ENCODE data around the gene KIRREL2. TPM values are rescaled to one million over a fixed set of nuclear protein-coding genes. Genes with fewer than 3 reads are reported as not detected.

The KIRREL2 gene
- total and polyA plus RNA-seq, 2 of the 8 experiments (the other 6 are each of a cell fraction or from before 2014, with no cell fraction given) = 2.4 to 4.6 TPM

- WGBS, 2 experiments (ENCODE audit: extremely low coverage in 1 of 2, insufficient coverage in 1 of 2, insufficient read length in 1 of 2, insufficient replicate concordance in 2 of 2, low coverage in 1 of 2, low lambda C conversion rate in 2 of 2, missing lambda C conversion rate in 1 of 2) = 83% methylated on average over 12 of the region's 12 CpGs; no CpG with 5 or more reads in 1 of the 2 experiments
- TF ChIP-seq BRCA1 (IDR thresholded peaks at IDR 0.05; ENCODE audit: low read depth, low read length) = no peak
- TF ChIP-seq TAF1 (IDR thresholded peaks at IDR 0.05; ENCODE audit: low read depth, low read length) = no peak
- no peak for TF ChIP-seq SUZ12 (IDR thresholded peaks at IDR 0.05; ENCODE audit: low read length)
- no peak for TF ChIP-seq ATF3 (IDR thresholded peaks at IDR 0.05; ENCODE audit: insufficient read depth, low read depth, low read length)
- TF ChIP-seq SRF (IDR thresholded peaks at IDR 0.05; ENCODE audit: low read depth, low read length) = no peak
- no peak for TF ChIP-seq MAX (IDR thresholded peaks at IDR 0.05)
- TF ChIP-seq SP4 (IDR thresholded peaks at IDR 0.05; ENCODE audit: low read length) = no peak
- no peak for TF ChIP-seq USF2 (IDR thresholded peaks at IDR 0.05; ENCODE audit: low read length)
- TF ChIP-seq POLR2A (IDR thresholded peaks at IDR 0.05; ENCODE audit: control extremely low read depth in 1 of 2, low read depth in 2 of 2, low read length in 2 of 2) = no peak
- TF ChIP-seq E2F6 (IDR thresholded peaks at IDR 0.05) = no peak
- Histone ChIP-seq H3K79me2 (ENCODE audit: control insufficient read depth in 1 of 2, insufficient read depth in 2 of 2, low read length in 2 of 2) (no peaks in the 10 kb centered on the region), H3K27ac (ENCODE audit: low read depth, low read length) (no peak overlapping the region), H3K4me1 (replicated peaks in 1 of 4; ENCODE audit: control insufficient read depth in 3 of 4, insufficient read depth in 4 of 4, low read length in 3 of 4) (peaks cover 0 to 12% (median 8%) of the 10 kb centered on the region in 4 experiments; a peak in 5 of 7 replicates), H4K5ac (ENCODE audit: insufficient read length, low read depth, low read length) (no peak overlapping the region), H3K23ac (ENCODE audit: insufficient read length) (no peak overlapping the region), H4K8ac (ENCODE audit: extremely low read depth, insufficient read depth, low read length) (no peak overlapping the region), H2BK15ac (ENCODE audit: low read length) (0 out of 2 replicates have a peak overlapping the region, but pooled peaks have one; percentile 36), H3K9ac (replicated peaks in 1 of 4; ENCODE audit: extremely low read depth in 1 of 4, low read depth in 3 of 4, low read length in 3 of 4) (no peak overlapping the region), H3K27me3 (replicated peaks in 1 of 4; ENCODE audit: control insufficient read depth in 3 of 4, extremely low read depth in 1 of 4, insufficient read depth in 3 of 4, low read length in 3 of 4) (peaks cover 3 to 12% (median 7%) of the 10 kb centered on the region in 4 experiments), H3K14ac (ENCODE audit: insufficient read length) (no peak overlapping the region), H3K4me2 (ENCODE audit: insufficient read depth in 1 of 2, low read depth in 2 of 2, low read length in 2 of 2) (no peak overlapping the region), H3K56ac (replicated peaks; ENCODE audit: insufficient read length, low read depth, low read length) (no peak overlapping the region), H3K4me3 (ENCODE audit: extremely low read depth in 1 of 4, insufficient read depth in 2 of 4, low read depth in 3 of 4, low read length in 4 of 4) (no peak overlapping the region), H2BK20ac (ENCODE audit: low read length) (no peak overlapping the region), H2AK5ac (ENCODE audit: low read depth, low read length) (no peak overlapping the region), H2AFZ (ENCODE audit: low read length) (no peak overlapping the region), H3K79me1 (ENCODE audit: low read depth, low read length) (no peaks in the 10 kb centered on the region), H3K4ac (replicated peaks; ENCODE audit: insufficient read length, low read depth, low read length) (no peak overlapping the region), H2BK5ac (ENCODE audit: low read depth, low read length) (no peak overlapping the region; the same call in 1 of the 2 replicates), H3K23me2 (ENCODE audit: low read depth, low read length) (peaks cover 9% of the 10 kb centered on the region; the same call in 1 of the 2 replicates), H3K9me3 (ENCODE audit: insufficient read depth in 2 of 2, low read depth in 1 of 2, low read length in 1 of 2) (no peaks in the 10 kb centered on the region), H2BK120ac (replicated peaks; ENCODE audit: low read depth, low read length) (no peak overlapping the region), H3K36me3 (ENCODE audit: control insufficient read depth in 2 of 4, insufficient read depth in 4 of 4, low read length in 3 of 4) (no peaks in the 10 kb centered on the region; a peak in 1 of 8 replicates), H4K20me1 (replicated peaks in 1 of 2; ENCODE audit: control insufficient read depth in 1 of 2, insufficient read depth in 2 of 2, low read length in 2 of 2) (peaks cover 0 to 2% of the 10 kb centered on the region in 2 experiments), H2BK12ac (ENCODE audit: low read depth, low read length) (0 out of 2 replicates have a peak overlapping the region, but pooled peaks have one; percentile 12), H3K18ac (ENCODE audit: extremely low read depth, low read length) (no peak overlapping the region), H4K91ac (replicated peaks; ENCODE audit: insufficient read length, low read length) (no peak overlapping the region)
- DNase-seq (ENCODE audit: low read depth in 1 of 2, low spot score in 2 of 2) (no peak), FAIRE-seq (no peak)
- POLR2A ChIA-PET (ENCODE audit: partially characterized antibody) = interaction anchor here (0.8 to 1.0 kb wide), 2 partner anchors 13 to 141 kb away, joined by 3 read pairs; no protein-coding TSS in a partner anchor
- CTCF ChIA-PET (ENCODE audit: partially characterized antibody) = interaction anchor here (1.1 to 1.8 kb wide), 4 partner anchors 17 to 177 kb away, joined by 3 to 6 read pairs (median 4); no protein-coding TSS in a partner anchor
These were observed 14.9 kb downstream of the KIRREL2 start for GRCh38 chr19:35871611-35872010.

Data from H1 (cell line).